ENCODE measurements around the gene ETV6.

The ETV6 gene

DNA sequence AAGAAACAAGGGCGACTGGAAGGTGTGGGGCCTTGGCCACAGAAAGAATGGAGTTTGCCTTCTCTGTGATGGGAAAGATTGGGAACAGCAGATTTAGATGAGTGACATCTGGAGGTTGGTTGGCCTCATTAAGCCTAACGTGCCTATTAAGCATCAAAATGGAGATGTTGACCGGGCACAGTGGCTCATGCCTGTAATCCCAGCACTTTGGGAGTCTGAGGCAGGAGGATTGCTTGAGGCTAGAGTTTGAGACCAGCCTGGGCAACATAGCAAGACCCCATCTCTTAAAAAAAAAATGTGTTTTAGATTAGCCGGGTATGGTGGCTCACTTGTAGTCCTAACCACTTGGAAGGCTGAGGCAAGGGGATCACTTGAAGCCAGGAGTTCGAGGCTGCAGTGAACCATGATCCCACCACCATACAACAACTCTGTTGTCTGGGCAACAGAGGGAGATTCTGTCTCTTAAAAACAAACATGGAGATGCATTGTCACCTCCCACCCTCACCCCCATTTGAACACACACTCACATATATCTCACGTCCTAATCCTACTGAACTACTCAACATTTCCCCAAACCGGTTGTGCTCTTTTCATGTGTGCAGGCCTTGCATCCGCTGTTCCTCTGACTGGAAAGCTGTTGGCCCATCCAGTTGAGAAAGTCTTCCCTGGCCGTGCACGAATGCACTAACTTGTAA, 172.1 kb downstream of the ETV6 start:
- peaks cover 5% of the 10 kb centered on the region for H3K36me3 Mint-ChIP-seq (ENCODE audit: low read depth)
- H3K9me3 Mint-ChIP-seq, result no peaks in the 10 kb centered on the region
- H3K4me1 Mint-ChIP-seq, result peaks cover 38% of the 10 kb centered on the region
- no peaks in the 10 kb centered on the region for H3K27me3 Mint-ChIP-seq (ENCODE audit: low read depth, poor library complexity)
- no peak for DNase-seq
- no peak overlapping the region for H3K4me3 Mint-ChIP-seq
- TF ChIP-seq, protein P1, sequence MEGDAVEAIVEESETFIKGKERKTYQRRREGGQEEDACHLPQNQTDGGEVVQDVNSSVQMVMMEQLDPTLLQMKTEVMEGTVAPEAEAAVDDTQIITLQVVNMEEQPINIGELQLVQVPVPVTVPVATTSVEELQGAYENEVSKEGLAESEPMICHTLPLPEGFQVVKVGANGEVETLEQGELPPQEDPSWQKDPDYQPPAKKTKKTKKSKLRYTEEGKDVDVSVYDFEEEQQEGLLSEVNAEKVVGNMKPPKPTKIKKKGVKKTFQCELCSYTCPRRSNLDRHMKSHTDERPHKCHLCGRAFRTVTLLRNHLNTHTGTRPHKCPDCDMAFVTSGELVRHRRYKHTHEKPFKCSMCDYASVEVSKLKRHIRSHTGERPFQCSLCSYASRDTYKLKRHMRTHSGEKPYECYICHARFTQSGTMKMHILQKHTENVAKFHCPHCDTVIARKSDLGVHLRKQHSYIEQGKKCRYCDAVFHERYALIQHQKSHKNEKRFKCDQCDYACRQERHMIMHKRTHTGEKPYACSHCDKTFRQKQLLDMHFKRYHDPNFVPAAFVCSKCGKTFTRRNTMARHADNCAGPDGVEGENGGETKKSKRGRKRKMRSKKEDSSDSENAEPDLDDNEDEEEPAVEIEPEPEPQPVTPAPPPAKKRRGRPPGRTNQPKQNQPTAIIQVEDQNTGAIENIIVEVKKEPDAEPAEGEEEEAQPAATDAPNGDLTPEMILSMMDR (IDR thresholded peaks at IDR 0.05), result no peak
- H3K27ac Mint-ChIP-seq, result peak overlapping the region; percentile 7

DNA sequence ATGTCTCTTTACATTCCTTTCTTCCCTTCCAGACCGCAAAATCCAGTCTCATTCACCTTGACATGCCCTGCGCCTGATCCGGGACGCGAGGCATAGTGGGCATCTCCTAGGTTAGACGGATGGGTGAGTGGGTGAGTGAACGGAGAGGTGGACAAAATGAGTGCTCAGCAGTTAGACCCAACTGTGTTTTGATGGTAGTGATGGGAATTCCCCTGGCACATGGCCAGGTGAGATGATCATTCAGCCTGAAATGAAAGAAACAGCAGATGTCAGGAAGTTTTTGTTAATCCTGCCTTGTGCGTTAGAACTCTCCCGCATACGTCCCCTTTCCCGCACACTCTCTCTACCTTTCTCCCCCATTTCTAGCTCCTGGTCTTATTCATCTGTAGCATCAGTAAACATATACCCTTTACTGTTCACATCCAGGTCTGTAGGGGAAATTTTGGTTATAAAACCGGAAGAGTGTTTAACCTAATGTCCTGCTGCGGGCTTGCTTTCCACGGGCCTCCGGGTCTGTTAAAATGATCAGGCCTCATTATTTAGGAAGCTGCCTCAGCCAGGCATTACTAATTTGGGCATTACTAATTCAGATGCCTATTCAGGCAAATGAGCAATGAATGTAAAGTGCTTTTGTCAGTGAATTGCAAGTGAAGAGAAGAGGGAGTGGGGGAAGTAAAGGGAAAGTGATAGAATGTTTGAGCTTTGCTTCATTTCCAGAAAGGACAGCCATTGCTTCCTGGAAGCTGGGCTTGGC, 172.8 kb downstream of the ETV6 start:
- Mint-ChIP-seq H3K36me3 (ENCODE audit: low read depth) (peaks cover 5% of the 10 kb centered on the region), H3K27ac (peak overlapping the region; percentile 7), H3K4me3 (no peak overlapping the region), H3K4me1 (peaks cover 38% of the 10 kb centered on the region), H3K9me3 (no peaks in the 10 kb centered on the region), H3K27me3 (ENCODE audit: low read depth, poor library complexity) (no peaks in the 10 kb centered on the region)
- TF ChIP-seq, protein P1 (IDR thresholded peaks at IDR 0.05), result no peak
- no peak for DNase-seq

DNA sequence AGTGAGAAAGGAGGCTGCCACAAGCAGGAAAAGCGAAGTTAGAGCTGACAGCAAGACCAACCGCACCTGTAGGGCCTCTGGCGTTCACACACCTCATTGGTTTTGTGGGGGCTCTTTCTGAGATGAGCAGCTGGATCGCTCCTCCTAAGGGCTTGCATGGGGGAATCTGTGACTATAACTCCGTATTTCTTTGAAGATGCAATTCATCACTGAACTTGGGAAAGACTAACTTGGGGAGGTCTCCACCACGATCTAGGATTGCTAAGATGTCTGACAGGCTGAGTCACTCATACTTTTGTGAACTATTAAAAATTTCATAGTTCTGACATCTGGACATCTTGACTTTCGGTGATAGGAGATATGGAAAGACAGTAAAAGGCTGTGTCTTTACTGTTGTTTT, 173.6 kb downstream of the ETV6 start:
- Mint-ChIP-seq H3K27me3 (ENCODE audit: low read depth, poor library complexity) (no peaks in the 10 kb centered on the region), H3K9me3 (no peaks in the 10 kb centered on the region), H3K27ac (no peak overlapping the region), H3K36me3 (ENCODE audit: low read depth) (peaks cover 5% of the 10 kb centered on the region), H3K4me3 (no peak overlapping the region), H3K4me1 (peaks cover 33% of the 10 kb centered on the region)
- DNase-seq, result no peak
- TF ChIP-seq, protein P1 (IDR thresholded peaks at IDR 0.05), result no peak

DNA sequence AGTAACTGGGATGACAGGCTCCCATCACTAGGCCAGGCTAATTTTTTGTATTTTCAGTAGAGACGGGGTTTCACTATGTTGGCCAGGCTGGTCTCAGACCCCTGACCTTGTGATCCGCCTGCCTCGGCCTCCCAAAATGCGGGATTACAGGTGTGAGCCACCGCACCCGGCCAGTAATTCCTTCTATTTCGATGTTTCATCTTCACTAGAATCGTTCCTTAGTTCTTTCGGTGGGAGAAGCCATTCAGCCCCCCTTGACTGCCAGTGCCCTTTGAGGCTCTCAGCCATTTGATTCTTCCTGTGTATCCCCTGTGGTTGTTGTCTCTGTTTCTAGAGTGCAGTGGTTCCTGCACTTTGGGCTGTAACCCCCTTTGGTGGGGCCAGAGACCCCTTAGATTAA, 174.1 kb downstream of the ETV6 start:
- no peak for DNase-seq
- Mint-ChIP-seq H3K4me1 (peaks cover 32% of the 10 kb centered on the region), H3K4me3 (no peak overlapping the region), H3K27me3 (ENCODE audit: low read depth, poor library complexity) (no peaks in the 10 kb centered on the region), H3K36me3 (ENCODE audit: low read depth) (peaks cover 5% of the 10 kb centered on the region), H3K9me3 (no peaks in the 10 kb centered on the region), H3K27ac (peak overlapping the region; percentile 6)
- TF ChIP-seq, protein P1 (IDR thresholded peaks at IDR 0.05), result no peak

DNA sequence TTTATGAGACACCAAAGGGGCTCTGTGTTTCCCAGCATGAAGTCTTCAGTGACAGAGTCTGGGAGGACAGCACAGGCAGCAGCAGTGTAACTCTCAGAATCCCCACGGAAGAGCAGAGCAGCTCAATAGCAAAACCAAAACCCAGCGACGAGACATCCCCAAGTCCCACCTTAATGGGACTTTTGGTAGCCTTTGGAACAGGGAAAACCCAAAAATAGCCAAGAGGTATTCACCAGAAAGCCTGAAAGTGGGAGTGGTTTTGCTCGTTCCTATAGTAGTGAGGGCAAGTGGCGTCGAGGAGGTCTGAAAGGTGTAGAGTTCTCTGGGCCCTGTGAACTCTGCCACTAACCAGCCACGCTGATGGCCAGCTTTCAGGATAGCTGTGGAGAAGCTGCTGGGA, 174.6 kb downstream of the ETV6 start:
- TF ChIP-seq, protein P1 (IDR thresholded peaks at IDR 0.05), result no peak

More for the DNA sequence above, 174.6 kb downstream of the ETV6 start:
- H3K4me1 Mint-ChIP-seq, result peaks cover 32% of the 10 kb centered on the region
- peak overlapping the region; percentile 6 for H3K27ac Mint-ChIP-seq
- H3K9me3 Mint-ChIP-seq, result no peaks in the 10 kb centered on the region
- DNase-seq, result no peak
- H3K27me3 Mint-ChIP-seq (ENCODE audit: low read depth, poor library complexity), result no peaks in the 10 kb centered on the region
- no peak overlapping the region for H3K4me3 Mint-ChIP-seq
- H3K36me3 Mint-ChIP-seq (ENCODE audit: low read depth), result peaks cover 5% of the 10 kb centered on the region
